ENCODE results near the gene NELFE. TPM values are rescaled to one million over a fixed set of nuclear protein-coding genes. Genes with fewer than 3 reads are reported as not detected.
"Not testable (repeated sequence)": the region's sequence is repeated elsewhere in the genome, so short reads cannot be mapped to it uniquely, and the experiment has no call there.

NELFE gene, protein sequence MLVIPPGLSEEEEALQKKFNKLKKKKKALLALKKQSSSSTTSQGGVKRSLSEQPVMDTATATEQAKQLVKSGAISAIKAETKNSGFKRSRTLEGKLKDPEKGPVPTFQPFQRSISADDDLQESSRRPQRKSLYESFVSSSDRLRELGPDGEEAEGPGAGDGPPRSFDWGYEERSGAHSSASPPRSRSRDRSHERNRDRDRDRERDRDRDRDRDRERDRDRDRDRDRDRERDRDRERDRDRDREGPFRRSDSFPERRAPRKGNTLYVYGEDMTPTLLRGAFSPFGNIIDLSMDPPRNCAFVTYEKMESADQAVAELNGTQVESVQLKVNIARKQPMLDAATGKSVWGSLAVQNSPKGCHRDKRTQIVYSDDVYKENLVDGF
- 100 to 1,000 TPM; 181 to 219 TPM for total RNA-seq
- 292 TPM for polyA plus RNA-seq (ENCODE audit: insufficient read depth, low read depth, low replicate concordance)
- long read RNA-seq, donor 1, transcript NELFE-202 (11 exons, 1,584 nt), result major isoform, 26 of 45 reads
- long read RNA-seq, donor 1, partial matches to known transcripts, result 10 of 45 reads
- long read RNA-seq, donor 1, other reads (novel, unspliced or antisense), result 5 of 45 reads
- long read RNA-seq, donor 2, transcript NELFE-202 (11 exons, 1,584 nt), result major isoform, 16 of 18 reads
- long read RNA-seq, donor 2, partial matches to known transcripts, result 0 of 18 reads
- long read RNA-seq, donor 2, other reads (novel, unspliced or antisense), result 0 of 18 reads

DNA sequence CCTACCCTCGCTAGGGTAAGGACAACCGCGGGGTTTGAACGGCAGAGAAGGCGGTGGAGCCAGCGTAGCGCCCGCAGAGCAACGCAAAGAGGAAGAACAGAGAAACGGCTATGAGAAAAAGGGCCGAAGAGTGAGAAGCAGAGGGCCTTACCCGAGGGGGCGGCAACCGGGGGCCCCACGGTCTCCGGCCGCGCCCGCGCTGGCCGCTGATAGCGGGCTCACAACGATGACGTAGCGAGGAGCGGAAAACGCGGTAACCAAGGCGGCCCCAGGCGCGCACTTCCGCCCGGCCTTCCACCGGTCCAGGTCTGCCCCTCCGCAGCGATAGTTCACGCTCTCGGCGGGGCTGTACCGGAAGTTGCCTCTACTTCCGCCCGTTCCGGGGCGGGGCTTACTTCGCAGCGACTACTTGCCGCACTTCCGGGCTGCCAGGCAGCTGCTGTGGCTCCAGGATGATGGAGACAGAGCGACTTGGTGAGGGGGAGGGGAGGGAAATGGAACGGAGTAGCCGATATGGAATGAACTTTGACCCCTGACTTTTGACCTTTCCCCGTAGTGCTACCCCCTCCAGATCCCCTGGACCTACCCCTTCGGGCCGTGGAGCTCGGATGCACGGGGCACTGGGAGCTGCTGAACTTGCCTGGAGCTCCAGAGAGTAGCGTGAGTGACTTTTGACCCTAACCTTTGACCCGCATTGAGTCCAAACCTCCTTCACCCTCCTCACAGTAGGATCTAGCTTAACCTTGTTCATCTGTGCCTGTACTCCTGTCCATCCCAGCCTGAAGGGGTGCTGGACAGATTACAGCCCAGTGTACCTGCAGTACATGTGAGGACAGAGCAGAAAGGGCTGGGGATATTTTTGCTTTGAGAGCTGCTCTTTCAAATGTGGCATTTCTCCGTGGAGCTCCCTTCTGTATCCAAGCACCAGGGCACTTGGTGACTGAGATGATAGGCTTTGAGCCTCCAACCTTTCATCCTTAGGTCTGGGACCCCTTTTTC, at the start of gene NELFE, which contains the start of gene SKIC2:
Gene NELFE (minus strand): TSS at position 231 of the 999 bp plus-strand sequence. CDS start 525 bp downstream, outside the sequence.
Gene SKIC2 (plus strand): TSS at position 435 of the 999 bp plus-strand sequence. CDS start 18 bp downstream, at position 453.
- DNase-seq, result peak; percentile 98
- H3K27ac ChIP-seq, result peak within 1 kb of the TSS; percentile 67 to 84
- intact Hi-C loops (cut with DNase I; ENCODE audit: low total_unique reads), result loop anchor here (10.0 kb wide), 1 partner anchor 166 kb away; the partner anchor contains the start of gene ATF6B
- TF ChIP-seq CTCF (IDR thresholded peaks at IDR 0.05), result peak in 1 of 3 experiments; percentile 6
- peak; percentile 26 for TF ChIP-seq POLR2A (IDR thresholded peaks at IDR 0.05)
- H3K4me1 ChIP-seq, result peaks cover 12% of the 10 kb centered on the region
- WGBS, 2 donors, result 0 to 1% methylated on average over 56 of the region's 59 CpGs
- H3K36me3 ChIP-seq (ENCODE audit: low read depth, missing control alignments), result no peaks in the 10 kb centered on the region
- no peaks in the 10 kb centered on the region for H3K9me3 ChIP-seq
- peak within 1 kb of the TSS; percentile 66 to 90 for H3K4me3 ChIP-seq
- H3K27me3 ChIP-seq, result no peaks in the 10 kb centered on the region

- intact Hi-C loops (cut with DNase I; ENCODE audit: low total_unique reads); DNase-seq; H3K9me3 ChIP-seq; H3K36me3 ChIP-seq (ENCODE audit: low read depth, missing control alignments); H3K4me1 ChIP-seq; H3K27me3 ChIP-seq; H3K4me3 ChIP-seq; H3K27ac ChIP-seq: not testable (repeated sequence)
- no CpG with 5 or more reads among the region's 24 CpGs for WGBS, 2 donors
Measured at GRCh38 chr6:32008037-32008436, 49.3 kb upstream of the NELFE start.

DNA sequence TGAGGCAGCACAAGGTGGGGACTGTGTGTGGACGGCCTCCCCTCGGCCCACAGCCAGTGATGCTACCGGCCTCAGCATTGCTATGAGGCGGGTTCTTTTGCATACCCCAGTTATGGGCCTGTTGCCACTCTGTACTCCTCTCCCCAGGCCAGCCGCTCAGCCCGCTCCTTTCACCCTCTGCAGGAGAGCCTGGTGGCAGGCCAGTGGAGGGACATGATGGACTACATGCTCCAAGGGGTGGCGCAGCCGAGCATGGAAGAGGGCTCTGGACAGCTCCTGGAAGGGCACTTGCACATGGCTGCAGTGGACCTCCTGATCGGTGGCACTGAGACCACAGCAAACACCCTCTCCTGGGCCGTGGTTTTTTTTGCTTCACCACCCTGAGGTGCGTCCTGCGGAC, 48.3 kb upstream of the NELFE start:
- H3K4me3 ChIP-seq; DNase-seq; H3K36me3 ChIP-seq (ENCODE audit: low read depth, missing control alignments); H3K9me3 ChIP-seq; H3K27me3 ChIP-seq; intact Hi-C loops (cut with DNase I; ENCODE audit: low total_unique reads); H3K27ac ChIP-seq; H3K4me1 ChIP-seq: not testable (repeated sequence)
- WGBS, 2 donors, result 82 to 100% methylated on average over 1 to 10 of the region's 12 CpGs

- H3K4me1 ChIP-seq; H3K27me3 ChIP-seq; intact Hi-C loops (cut with DNase I; ENCODE audit: low total_unique reads); H3K27ac ChIP-seq; H3K9me3 ChIP-seq; H3K36me3 ChIP-seq (ENCODE audit: low read depth, missing control alignments); DNase-seq; H3K4me3 ChIP-seq: not testable (repeated sequence)
- WGBS, 2 donors, result 94 to 100% methylated on average over 3 to 8 of the region's 8 CpGs
Measured at GRCh38 chr6:32005991-32006529, 47.3 kb upstream of the NELFE start.

DNA sequence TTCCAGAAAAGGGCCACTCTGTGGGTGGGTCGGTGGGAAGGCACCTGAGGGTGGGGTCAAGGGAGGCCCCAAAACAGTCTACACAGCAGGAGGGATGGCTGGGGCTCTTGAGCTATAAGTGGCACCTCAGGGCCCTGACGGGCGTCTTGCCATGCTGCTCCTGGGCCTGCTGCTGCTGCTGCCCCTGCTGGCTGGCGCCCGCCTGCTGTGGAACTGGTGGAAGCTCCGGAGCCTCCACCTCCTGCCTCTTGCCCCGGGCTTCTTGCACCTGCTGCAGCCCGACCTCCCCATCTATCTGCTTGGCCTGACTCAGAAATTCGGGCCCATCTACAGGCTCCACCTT, 46.7 kb upstream of the NELFE start:
- intact Hi-C loops (cut with DNase I; ENCODE audit: low total_unique reads); H3K4me3 ChIP-seq; H3K4me1 ChIP-seq; H3K36me3 ChIP-seq (ENCODE audit: low read depth, missing control alignments); H3K27ac ChIP-seq; H3K9me3 ChIP-seq; H3K27me3 ChIP-seq: not testable (repeated sequence)
- DNase-seq, result peak; percentile 13
- WGBS, 2 donors, result 56 to 96% methylated on average over 1 to 3 of the region's 9 CpGs

- H3K9me3 ChIP-seq; H3K27ac ChIP-seq; H3K27me3 ChIP-seq; intact Hi-C loops (cut with DNase I; ENCODE audit: low total_unique reads); DNase-seq; H3K4me3 ChIP-seq; H3K4me1 ChIP-seq; H3K36me3 ChIP-seq (ENCODE audit: low read depth, missing control alignments): not testable (repeated sequence)
- 72 to 74% methylated on average over 8 of the region's 13 CpGs for WGBS, 2 donors
Measured at GRCh38 chr6:32004864-32005537, 46.2 kb upstream of the NELFE start.

- H3K27me3 ChIP-seq; DNase-seq; intact Hi-C loops (cut with DNase I; ENCODE audit: low total_unique reads): not testable (repeated sequence)
Measured at GRCh38 chr6:32004393-32004792, 45.6 kb upstream of the NELFE start.

GRCh38 chr6:32003301-32003700, 44.5 kb upstream of the NELFE start:
- H3K4me3 ChIP-seq; H3K27me3 ChIP-seq; H3K9me3 ChIP-seq; H3K4me1 ChIP-seq; intact Hi-C loops (cut with DNase I; ENCODE audit: low total_unique reads); H3K27ac ChIP-seq; H3K36me3 ChIP-seq (ENCODE audit: low read depth, missing control alignments); DNase-seq: not testable (repeated sequence)
- WGBS, 2 donors, result no CpG with 5 or more reads among the region's 7 CpGs

More at GRCh38 chr6:32004393-32004792, 45.6 kb upstream of the NELFE start:
- H3K36me3 ChIP-seq (ENCODE audit: low read depth, missing control alignments); H3K9me3 ChIP-seq; H3K27ac ChIP-seq; H3K4me3 ChIP-seq; H3K4me1 ChIP-seq: not testable (repeated sequence)
- WGBS, 2 donors, result 59 to 78% methylated on average over 3 of the region's 4 CpGs

- H3K27me3 ChIP-seq; H3K27ac ChIP-seq; H3K36me3 ChIP-seq (ENCODE audit: low read depth, missing control alignments); DNase-seq; H3K4me1 ChIP-seq; H3K4me3 ChIP-seq; H3K9me3 ChIP-seq; intact Hi-C loops (cut with DNase I; ENCODE audit: low total_unique reads): not testable (repeated sequence)
- WGBS, 2 donors, result no CpG with 5 or more reads among the region's 15 CpGs
Measured at GRCh38 chr6:32002546-32003268, 43.9 kb upstream of the NELFE start.
